Measurements from ENCODE around the gene ALB.

Gene ALB

DNA sequence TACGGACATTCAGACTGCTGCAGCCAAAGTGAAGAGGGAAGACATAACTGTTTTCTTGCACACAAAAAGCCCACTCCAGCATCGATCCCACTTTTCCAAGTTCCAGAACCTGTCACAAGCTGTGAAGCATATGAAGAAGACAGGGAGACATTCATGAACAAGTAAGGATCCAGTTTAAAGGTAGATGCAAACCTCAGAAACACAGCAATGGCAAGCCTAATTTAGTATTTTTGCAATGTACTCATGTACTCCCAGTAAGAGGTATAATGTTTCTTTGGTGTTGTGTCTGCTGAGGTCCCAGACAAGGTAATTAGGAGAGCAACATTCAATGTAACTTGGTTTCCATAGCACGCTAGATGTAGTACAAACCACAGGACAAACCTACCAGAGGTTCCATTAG lies 36.6 kb downstream of the ALB start:
- no peaks in the 10 kb centered on the region for H3K36me3 ChIP-seq (ENCODE audit: control insufficient read depth, insufficient read depth, low read length)
- no peak overlapping the region for H3K27ac ChIP-seq (ENCODE audit: low read depth, low read length)
- H3K4me3 ChIP-seq (ENCODE audit: low read depth, low read length): no peak overlapping the region
- H3K4me1 ChIP-seq (ENCODE audit: control insufficient read depth, insufficient read depth, low read length): no peaks in the 10 kb centered on the region
- no peaks in the 10 kb centered on the region for H3K27me3 ChIP-seq (ENCODE audit: control insufficient read depth, insufficient read depth, low read length)
- no peak overlapping the region for H3K9ac ChIP-seq (ENCODE audit: low read length)
- H3K9me3 ChIP-seq (ENCODE audit: control insufficient read depth, insufficient read depth, low read depth, low read length): no peaks in the 10 kb centered on the region

GRCh38 chr4:73442275-73442674 lies 38.2 kb downstream of the ALB start:
- no peaks in the 10 kb centered on the region for H3K9me3 ChIP-seq (ENCODE audit: control insufficient read depth, insufficient read depth, low read depth, low read length)
- H3K9ac ChIP-seq (ENCODE audit: low read length): no peak overlapping the region
- no peaks in the 10 kb centered on the region; the same call in 1 of the 2 replicates for H3K4me1 ChIP-seq (ENCODE audit: control insufficient read depth, insufficient read depth, low read length)
- H3K4me3 ChIP-seq (ENCODE audit: low read depth, low read length): no peak overlapping the region
- no peak overlapping the region for H3K27ac ChIP-seq (ENCODE audit: low read depth, low read length)
- H3K27me3 ChIP-seq (ENCODE audit: control insufficient read depth, insufficient read depth, low read length): no peaks in the 10 kb centered on the region
- no peaks in the 10 kb centered on the region for H3K36me3 ChIP-seq (ENCODE audit: control insufficient read depth, insufficient read depth, low read length)

- Histone ChIP-seq H3K9me3 (ENCODE audit: control insufficient read depth, insufficient read depth, low read depth, low read length) (no peaks in the 10 kb centered on the region), H3K9ac (ENCODE audit: low read length) (no peak overlapping the region), H3K27ac (ENCODE audit: low read depth, low read length) (no peak overlapping the region), H3K4me3 (ENCODE audit: low read depth, low read length) (no peak overlapping the region), H3K4me1 (ENCODE audit: control insufficient read depth, insufficient read depth, low read length) (no peaks in the 10 kb centered on the region; the same call in 1 of the 2 replicates), H3K27me3 (ENCODE audit: control insufficient read depth, insufficient read depth, low read length) (no peaks in the 10 kb centered on the region), H3K36me3 (ENCODE audit: control insufficient read depth, insufficient read depth, low read length) (no peaks in the 10 kb centered on the region)
Measured at GRCh38 chr4:73443224-73443623, 39.1 kb downstream of the ALB start.

- Histone ChIP-seq H3K4me3 (ENCODE audit: low read depth, low read length) (no peak overlapping the region), H3K27me3 (ENCODE audit: control insufficient read depth, insufficient read depth, low read length) (no peaks in the 10 kb centered on the region), H3K36me3 (ENCODE audit: control insufficient read depth, insufficient read depth, low read length) (no peaks in the 10 kb centered on the region), H3K27ac (ENCODE audit: low read depth, low read length) (no peak overlapping the region), H3K9me3 (ENCODE audit: control insufficient read depth, insufficient read depth, low read depth, low read length) (no peaks in the 10 kb centered on the region), H3K9ac (ENCODE audit: low read length) (no peak overlapping the region), H3K4me1 (ENCODE audit: control insufficient read depth, insufficient read depth, low read length) (peaks cover 9% of the 10 kb centered on the region)
Measured at GRCh38 chr4:73445383-73446335, 41.6 kb downstream of the ALB start.

GRCh38 chr4:73446336-73446938 lies 42.4 kb downstream of the ALB start:
- peaks cover 17% of the 10 kb centered on the region for H3K4me1 ChIP-seq (ENCODE audit: control insufficient read depth, insufficient read depth, low read length)
- H3K9me3 ChIP-seq (ENCODE audit: control insufficient read depth, insufficient read depth, low read depth, low read length): no peaks in the 10 kb centered on the region
- no peak overlapping the region for H3K4me3 ChIP-seq (ENCODE audit: low read depth, low read length)
- H3K27ac ChIP-seq (ENCODE audit: low read depth, low read length): no peak overlapping the region
- no peaks in the 10 kb centered on the region for H3K27me3 ChIP-seq (ENCODE audit: control insufficient read depth, insufficient read depth, low read length)
- H3K9ac ChIP-seq (ENCODE audit: low read length): no peak overlapping the region
- H3K36me3 ChIP-seq (ENCODE audit: control insufficient read depth, insufficient read depth, low read length): no peaks in the 10 kb centered on the region

- no peaks in the 10 kb centered on the region for H3K9me3 ChIP-seq (ENCODE audit: control insufficient read depth, insufficient read depth, low read depth, low read length)
- H3K4me3 ChIP-seq (ENCODE audit: low read depth, low read length): no peak overlapping the region
- H3K9ac ChIP-seq (ENCODE audit: low read length): no peak overlapping the region
- H3K27me3 ChIP-seq (ENCODE audit: control insufficient read depth, insufficient read depth, low read length): no peaks in the 10 kb centered on the region
- H3K36me3 ChIP-seq (ENCODE audit: control insufficient read depth, insufficient read depth, low read length): no peaks in the 10 kb centered on the region
- no peak overlapping the region for H3K27ac ChIP-seq (ENCODE audit: low read depth, low read length)
- H3K4me1 ChIP-seq (ENCODE audit: control insufficient read depth, insufficient read depth, low read length): peaks cover 29% of the 10 kb centered on the region
Measured at GRCh38 chr4:73447671-73448070, 43.6 kb downstream of the ALB start.

GRCh38 chr4:73448448-73449203 lies 44.5 kb downstream of the ALB start:
- Histone ChIP-seq H3K9ac (ENCODE audit: low read length) (no peak overlapping the region), H3K27me3 (ENCODE audit: control insufficient read depth, insufficient read depth, low read length) (no peaks in the 10 kb centered on the region), H3K36me3 (ENCODE audit: control insufficient read depth, insufficient read depth, low read length) (no peaks in the 10 kb centered on the region), H3K9me3 (ENCODE audit: control insufficient read depth, insufficient read depth, low read depth, low read length) (no peaks in the 10 kb centered on the region), H3K4me1 (ENCODE audit: control insufficient read depth, insufficient read depth, low read length) (peaks cover 38% of the 10 kb centered on the region), H3K4me3 (ENCODE audit: low read depth, low read length) (no peak overlapping the region), H3K27ac (ENCODE audit: low read depth, low read length) (no peak overlapping the region)

DNA sequence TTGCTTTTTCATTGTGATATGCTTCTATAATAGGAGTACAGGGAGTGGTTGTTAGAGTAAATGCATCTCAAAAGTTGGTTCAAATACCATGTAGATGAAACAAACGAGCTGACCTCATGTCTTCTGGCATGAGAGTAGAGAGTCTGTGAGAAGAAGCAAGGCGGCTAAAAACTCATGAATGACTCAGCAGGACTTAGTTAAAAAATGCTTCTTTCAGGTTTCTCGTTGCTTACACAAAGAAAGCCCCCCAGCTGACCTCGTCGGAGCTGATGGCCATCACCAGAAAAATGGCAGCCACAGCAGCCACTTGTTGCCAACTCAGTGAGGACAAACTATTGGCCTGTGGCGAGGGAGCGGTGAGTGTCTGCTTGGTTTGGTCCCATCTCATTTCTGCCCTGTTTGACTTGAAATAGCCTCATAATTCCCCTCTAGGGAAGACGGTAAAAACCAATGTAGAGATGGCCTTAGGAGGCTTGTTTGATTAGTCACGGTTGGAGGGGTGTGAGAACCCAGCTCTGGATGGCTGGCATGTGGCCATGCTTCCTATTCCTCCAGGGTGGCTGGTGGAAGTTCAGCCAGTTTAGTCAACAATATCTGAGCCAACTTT lies 46.4 kb downstream of the ALB start:
- H3K4me1 ChIP-seq (ENCODE audit: control insufficient read depth, insufficient read depth, low read length): peaks cover 40% of the 10 kb centered on the region
- H3K27ac ChIP-seq (ENCODE audit: low read depth, low read length): 0 out of 2 replicates have a peak overlapping the region, but pooled peaks have one; percentile 11
- 0 out of 2 replicates have a peak overlapping the region, but pooled peaks have one; percentile 6 for H3K4me3 ChIP-seq (ENCODE audit: low read depth, low read length)
- peak overlapping the region; percentile 20 for H3K9ac ChIP-seq (ENCODE audit: low read length)
- H3K9me3 ChIP-seq (ENCODE audit: control insufficient read depth, insufficient read depth, low read depth, low read length): no peaks in the 10 kb centered on the region
- H3K27me3 ChIP-seq (ENCODE audit: control insufficient read depth, insufficient read depth, low read length): no peaks in the 10 kb centered on the region
- H3K36me3 ChIP-seq (ENCODE audit: control insufficient read depth, insufficient read depth, low read length): no peaks in the 10 kb centered on the region

- Histone ChIP-seq H3K4me1 (ENCODE audit: control insufficient read depth, insufficient read depth, low read length) (peaks cover 40% of the 10 kb centered on the region), H3K9me3 (ENCODE audit: control insufficient read depth, insufficient read depth, low read depth, low read length) (no peaks in the 10 kb centered on the region), H3K36me3 (ENCODE audit: control insufficient read depth, insufficient read depth, low read length) (no peaks in the 10 kb centered on the region), H3K27me3 (ENCODE audit: control insufficient read depth, insufficient read depth, low read length) (no peaks in the 10 kb centered on the region), H3K27ac (ENCODE audit: low read depth, low read length) (no peak overlapping the region), H3K9ac (ENCODE audit: low read length) (no peak overlapping the region), H3K4me3 (ENCODE audit: low read depth, low read length) (no peak overlapping the region)
Measured at GRCh38 chr4:73451404-73451803, 47.3 kb downstream of the ALB start.

GRCh38 chr4:73451981-73452747 lies 48.1 kb downstream of the ALB start:
- Histone ChIP-seq H3K4me1 (ENCODE audit: control insufficient read depth, insufficient read depth, low read length) (peaks cover 40% of the 10 kb centered on the region), H3K9ac (ENCODE audit: low read length) (no peak overlapping the region), H3K9me3 (ENCODE audit: control insufficient read depth, insufficient read depth, low read depth, low read length) (no peaks in the 10 kb centered on the region), H3K27me3 (ENCODE audit: control insufficient read depth, insufficient read depth, low read length) (no peaks in the 10 kb centered on the region), H3K36me3 (ENCODE audit: control insufficient read depth, insufficient read depth, low read length) (no peaks in the 10 kb centered on the region), H3K27ac (ENCODE audit: low read depth, low read length) (0 out of 2 replicates have a peak overlapping the region, but pooled peaks have one; percentile 15), H3K4me3 (ENCODE audit: low read depth, low read length) (no peak overlapping the region)

Data from HUES6 (cell line).